ENCODE results near the gene FAM174C. TPM values are rescaled to one million over a fixed set of nuclear protein-coding genes. Genes with fewer than 3 reads are reported as not detected.

The FAM174C gene
- total RNA-seq, 1 donor from 2014 or later = 21.4 TPM

GRCh38 chr19:1278713-1279660, 3.7 kb downstream of the FAM174C start:
- DNase-seq (ENCODE audit: low spot score) = no peak

GRCh38 chr19:1279782-1280341, 4.5 kb downstream of the FAM174C start:
- DNase-seq (ENCODE audit: low spot score) (peak; percentile 90), ATAC-seq (peak; percentile 44)
- intact Hi-C loops (cut with DNase I) = loop anchor here (10.0 kb wide), 1 partner anchor 115 kb away; no protein-coding TSS in a partner anchor

More at GRCh38 chr19:1278713-1279660, 3.7 kb downstream of the FAM174C start:
- intact Hi-C loops (cut with DNase I) = no loop called here
- ATAC-seq = no peak

- intact Hi-C loops (cut with DNase I) = loop anchor here (10.0 kb wide), 1 partner anchor 114 kb away; no protein-coding TSS in a partner anchor
- no peak for ATAC-seq
- DNase-seq (ENCODE audit: low spot score) = no peak
These were observed 5.6 kb downstream of the FAM174C start for GRCh38 chr19:1280636-1281568.

- DNase-seq (ENCODE audit: low spot score) (no peak), ATAC-seq (no peak)
- intact Hi-C loops (cut with DNase I) = loop anchor here (10.0 kb wide), 1 partner anchor 113 kb away; no protein-coding TSS in a partner anchor
These were observed 6.4 kb downstream of the FAM174C start for GRCh38 chr19:1281569-1282287.

- intact Hi-C loops (cut with DNase I) = loop anchor here (10.0 kb wide), 1 partner anchor 112 kb away; no protein-coding TSS in a partner anchor
- DNase-seq (ENCODE audit: low spot score) (no peak), ATAC-seq (no peak)
These were observed 7.4 kb downstream of the FAM174C start for GRCh38 chr19:1282588-1283206.

GRCh38 chr19:1283207-1283916, 8.0 kb downstream of the FAM174C start:
- intact Hi-C loops (cut with DNase I) = loop anchor here (10.0 kb wide), 1 partner anchor 111 kb away; no protein-coding TSS in a partner anchor

GRCh38 chr19:1283917-1284292, 8.6 kb downstream of the FAM174C start:
- DNase-seq (ENCODE audit: low spot score) = no peak
- ATAC-seq = no peak
- intact Hi-C loops (cut with DNase I) = loop anchor here (10.0 kb wide), 1 partner anchor 111 kb away; no protein-coding TSS in a partner anchor

More at GRCh38 chr19:1283207-1283916, 8.0 kb downstream of the FAM174C start:
- DNase-seq (ENCODE audit: low spot score) = no peak
- no peak for ATAC-seq

GRCh38 chr19:1284293-1284978, 9.1 kb downstream of the FAM174C start:
- no peak for DNase-seq (ENCODE audit: low spot score)
- ATAC-seq = no peak
- intact Hi-C loops (cut with DNase I) = loop anchor here (10.0 kb wide), 1 partner anchor 110 kb away; no protein-coding TSS in a partner anchor

- no peak for DNase-seq (ENCODE audit: low spot score)
- ATAC-seq = no peak
- intact Hi-C loops (cut with DNase I) = loop anchor here (10.0 kb wide), 1 partner anchor 110 kb away; no protein-coding TSS in a partner anchor
These were observed 9.8 kb downstream of the FAM174C start for GRCh38 chr19:1284979-1285736.

GRCh38 chr19:1285737-1286360, 10.5 kb downstream of the FAM174C start, which contains the start of gene EFNA2:
TSS of gene EFNA2 (plus strand) at chr19:1285873. CDS start at chr19:1286169, 296 bp downstream.
- ATAC-seq (no peak), DNase-seq (ENCODE audit: low spot score) (no peak)
- intact Hi-C loops (cut with DNase I) = loop anchor here (10.0 kb wide), 1 partner anchor 109 kb away; no protein-coding TSS in a partner anchor

GRCh38 chr19:1286487-1287353, 11.4 kb downstream of the FAM174C start:
- intact Hi-C loops (cut with DNase I) = loop anchor here (10.0 kb wide), 1 partner anchor 108 kb away; no protein-coding TSS in a partner anchor
- no peak for DNase-seq (ENCODE audit: low spot score)
- no peak for ATAC-seq

GRCh38 chr19:1287354-1288225, 12.3 kb downstream of the FAM174C start:
- DNase-seq (ENCODE audit: low spot score) (no peak), ATAC-seq (no peak)
- intact Hi-C loops (cut with DNase I) = loop anchor here (10.0 kb wide), 1 partner anchor 107 kb away; no protein-coding TSS in a partner anchor

GRCh38 chr19:1288226-1288612, 12.9 kb downstream of the FAM174C start:
- no peak for DNase-seq (ENCODE audit: low spot score)
- no peak for ATAC-seq

More at GRCh38 chr19:1288226-1288612, 12.9 kb downstream of the FAM174C start:
- intact Hi-C loops (cut with DNase I) = loop anchor here (10.0 kb wide), 1 partner anchor 107 kb away; no protein-coding TSS in a partner anchor

All from sciatic nerve (tissue), 2 donors.